HL-60 (cell line): ENCODE data around the gene ZSCAN5A.

Source experiments
- DNase-seq, 2 experiments: peaks; one replicate each; pipeline ENCODE4 v3.0.0-alpha.2; 2010 to 2020; ENCODE audit warnings: low read depth in 1 of 2, low spot score in 1 of 2
- H3K27ac ChIP-seq: fragments of 250-450 bp; sonication (Bioruptor Pico); replicated peaks from 2 replicates; pipeline ENCODE4 v1.5.1; 2020; ENCODE audit warnings: mild to moderate bottlenecking, moderate library complexity
- H3K27me3 ChIP-seq: fragments of 250-450 bp; sonication (Bioruptor Pico); 2 replicates; pipeline ENCODE4 v1.5.1; 2021; ENCODE audit warnings: mild to moderate bottlenecking, moderate library complexity; ENCODE audit not compliant: insufficient read depth, poor library complexity, severe bottlenecking
- H3K4me3 ChIP-seq: replicated peaks from 2 replicates; pipeline ENCODE4 v1.5.1; 2011; ENCODE audit warnings: mild to moderate bottlenecking, control low read depth, low read length; ENCODE audit not compliant: insufficient read depth
- CTCF ChIP-seq: IDR thresholded peaks from one replicate; pipeline ENCODE4 v1.5.1; 2011; ENCODE audit warnings: low read length, control low read depth, inconsistent platforms; ENCODE audit not compliant: insufficient read depth
- GABPA ChIP-seq: IDR thresholded peaks from 2 replicates; pipeline ENCODE4 v1.6.1; 2012; ENCODE audit warnings: low read depth
- POLR2AphosphoS5 ChIP-seq: IDR thresholded peaks from 2 replicates; pipeline ENCODE4 v1.6.1; 2012; ENCODE audit warnings: low read depth
- REST ChIP-seq: IDR thresholded peaks from 2 replicates; pipeline ENCODE4 v1.6.1; 2012; ENCODE audit warnings: low read depth; ENCODE audit not compliant: insufficient replicate concordance
- SPI1 ChIP-seq: IDR thresholded peaks from 2 replicates; pipeline ENCODE4 v1.6.1; 2012; ENCODE audit warnings: low read depth, mild to moderate bottlenecking, borderline replicate concordance

The ZSCAN5A gene

GRCh38 chr19:56321254-56321988 is 6.8 kb upstream of the ZSCAN5A start:
- peak overlapping the region; percentile 83 for H3K27ac ChIP-seq
- no peak overlapping the region for H3K4me3 ChIP-seq
- TF ChIP-seq SPI1: no peak
- TF ChIP-seq GABPA: no peak
- no peak for TF ChIP-seq POLR2AphosphoS5
- TF ChIP-seq CTCF: no peak
- no peak for TF ChIP-seq REST
- no peak for DNase-seq
- no peaks in the 10 kb centered on the region for H3K27me3 ChIP-seq

GRCh38 chr19:56319991-56320390 is 5.4 kb upstream of the ZSCAN5A start:
- Histone ChIP-seq H3K27ac (peak overlapping the region; percentile 83), H3K27me3 (no peaks in the 10 kb centered on the region), H3K4me3 (no peak overlapping the region)
- peak in 1 of 2 experiments; percentile 42 for DNase-seq
- TF ChIP-seq SPI1 (no peak; the same call in 1 of the 2 replicates), POLR2AphosphoS5 (no peak; the same call in 1 of the 2 replicates), GABPA (no peak), REST (no peak), CTCF (no peak)

- Histone ChIP-seq H3K4me3 (no peak overlapping the region), H3K27me3 (no peaks in the 10 kb centered on the region), H3K27ac (peak overlapping the region; percentile 83)
- DNase-seq: no peak
- TF ChIP-seq GABPA (no peak), REST (no peak)
These were observed 3.1 kb upstream of the ZSCAN5A start for GRCh38 chr19:56317749-56318148.
